Measurements from ENCODE around the gene EBPL.

- no peak for TF ChIP-seq EZH2 (IDR thresholded peaks at IDR 0.05; ENCODE audit: insufficient read depth, poor library complexity, severe bottlenecking)
- TF ChIP-seq EZH2phosphoT487 (IDR thresholded peaks at IDR 0.05; ENCODE audit: insufficient read depth, low read depth) = no peak
These were observed 23.5 kb downstream of the EBPL start for GRCh38 chr13:49667773-49668172.

Measured in GM23248 (cell line).